K562 (cell line): ENCODE measurements around the gene MT1HL1. TPM values are rescaled to one million over a fixed set of nuclear protein-coding genes. Genes with fewer than 3 reads are reported as not detected.

Experiments
- BRD9 ChIP-seq: fragments of 450-650 bp; IDR thresholded peaks from 2 replicates; pipeline ENCODE4 v1.6.1; 2018; ENCODE audit warnings: low read depth; ENCODE audit not compliant: partially characterized antibody
- CBX2 ChIP-seq: fragments of 200-600 bp; sonication (generic); IDR thresholded peaks from one replicate; pipeline ENCODE4 v1.6.1; 2012; ENCODE audit warnings: mild to moderate bottlenecking, low read length, inconsistent platforms; ENCODE audit not compliant: insufficient read depth, poor library complexity, severe bottlenecking
- DMBX1 ChIP-seq: fragments of 250-450 bp; sonication (Bioruptor Pico); IDR thresholded peaks from 2 replicates; pipeline ENCODE4 v1.8.0; 2022; ENCODE audit warnings: inconsistent platforms, mild to moderate bottlenecking, moderate library complexity, borderline replicate concordance
- ESRRB ChIP-seq: fragments of 250-450 bp; sonication (Bioruptor Pico); IDR thresholded peaks from 2 replicates; pipeline ENCODE4 v1.5.0; 2020; ENCODE audit warnings: mild to moderate bottlenecking, moderate library complexity, borderline replicate concordance
- FOXM1 ChIP-seq, 2 experiments: fragments of 450-650 bp in 1 of 2; sonication (generic) in 1 of 2; formaldehyde crosslinking in 1 of 2; IDR thresholded peaks; 2 replicates each; pipeline versions ENCODE4 v1.6.1 to v1.9.0; 2017 to 2022; ENCODE audit warnings: low read depth in 2 of 2, mild to moderate bottlenecking in 2 of 2, missing genetic modification reagents in 1 of 2, moderate library complexity in 1 of 2
- HLTF ChIP-seq: fragments of 450-650 bp; IDR thresholded peaks from 2 replicates; pipeline ENCODE4 v1.6.1; 2016
- MAFK ChIP-seq: IDR thresholded peaks from 2 replicates; pipeline ENCODE4 v1.6.1; 2011; ENCODE audit warnings: low read length, improper control_type of control experiment
- ZNF274 ChIP-seq: IDR thresholded peaks from 2 replicates; pipeline ENCODE4 v1.6.1; 2011; ENCODE audit warnings: low read depth, mild to moderate bottlenecking, low read length, moderate library complexity, borderline replicate concordance
- ZNF507 ChIP-seq: conservative IDR thresholded peaks from 2 replicates; pipeline ENCODE4 v1.6.1; 2017; ENCODE audit warnings: missing genetic modification characterization, missing compliant biosample characterization
- ZNF584 ChIP-seq: fragments of 200-800 bp; sonication (Bioruptor generic); IDR thresholded peaks from 2 replicates; pipeline ENCODE4 v1.6.1; 2016; ENCODE audit warnings: low read depth, mild to moderate bottlenecking, missing genetic modification characterization, missing compliant biosample characterization
- ZNF699 ChIP-seq: fragments of 250-450 bp; sonication (Bioruptor Pico); IDR thresholded peaks from 2 replicates; pipeline ENCODE4 v1.8.0; 2021; ENCODE audit warnings: mild to moderate bottlenecking, moderate library complexity; ENCODE audit not compliant: insufficient replicate concordance
- ZNF780A ChIP-seq: fragments of 250-450 bp; sonication (Bioruptor Pico); IDR thresholded peaks from 2 replicates; pipeline ENCODE4 v1.5.0; 2021; ENCODE audit warnings: mild to moderate bottlenecking
- polyA plus RNA-seq, 8 experiments: library from polyadenylated mRNA; depleted of rRNA in 4 of 8; stranded (reverse) in 5 of 8; unstranded in 3 of 8; fragments of >200 nt; fragmentation: Nextera tagmentation in 2 of 8; fragmentation: Illumina TruSeq in 1 of 8; extraction: Ambion mirVana in 2 of 8; extraction: Trizol in 1 of 8; gene quantifications; 2 replicates each; pipeline versions ENCODE4 v1.2.1 to v1.2.3, GENCODE V29; 2011 to 2014; ENCODE audit warnings: inconsistent platforms in 1 of 8, missing spikeins in 1 of 8
- total RNA-seq, 7 experiments: library from RNA; depleted of rRNA in 6 of 7; stranded (reverse); fragments of >200 nt in 6 of 7; fragmentation: Illumina TruSeq in 2 of 7; extraction: Trizol in 2 of 7; gene quantifications; 2 replicates each; pipeline versions ENCODE4 v1.2.1 to v1.2.3, GENCODE V29; 2011 to 2021; ENCODE audit warnings: low replicate concordance in 1 of 7
- TF ChIP-seq, protein P1 (sequence below): sonication (generic); formaldehyde crosslinking; IDR thresholded peaks from 2 replicates; pipeline ENCODE4 v1.5.0; 2020; ENCODE audit warnings: missing genetic modification reagents
- TF ChIP-seq, protein P2 (sequence below): fragments of 450-650 bp; IDR thresholded peaks from 2 replicates; pipeline ENCODE4 v1.6.1; 2016
- TF ChIP-seq, protein P3 (sequence below), 2 experiments: fragments of 200-800 bp in 1 of 2; sonication (Bioruptor generic) in 1 of 2; sonication (generic) in 1 of 2; formaldehyde crosslinking in 1 of 2; IDR thresholded peaks in 1 of 2; conservative IDR thresholded peaks in 1 of 2; 2 replicates each; pipeline versions ENCODE4 v1.5.0 to v1.6.1; 2016 to 2020; ENCODE audit warnings: missing compliant biosample characterization in 1 of 2, missing genetic modification characterization in 1 of 2, missing genetic modification reagents in 1 of 2

Gene MT1HL1
- total and polyA plus RNA-seq, 9 of the 15 experiments (the other 6 are each of a cell fraction or from before 2014, with no cell fraction given), result not detected

DNA sequence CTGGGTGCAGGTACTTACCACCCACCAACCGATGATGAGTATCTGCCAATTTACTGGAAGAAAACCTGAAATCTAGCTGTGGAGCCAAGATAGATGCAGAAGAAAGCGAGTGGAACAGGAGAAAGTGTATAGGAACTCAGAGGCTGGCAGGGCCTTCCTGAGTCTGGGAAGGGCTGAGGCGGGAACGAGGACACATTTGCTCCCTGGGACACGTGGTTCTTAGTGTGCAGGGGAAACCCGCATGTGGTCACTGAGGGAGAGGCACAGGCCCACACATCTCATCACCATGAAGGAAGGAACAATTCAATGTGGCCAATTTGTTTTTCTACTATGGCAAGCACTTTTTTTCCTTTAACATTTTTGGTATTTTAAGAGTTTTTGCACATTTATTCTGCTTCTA, 45.9 kb upstream of the MT1HL1 start (continued):
- TF ChIP-seq, protein P1, sequence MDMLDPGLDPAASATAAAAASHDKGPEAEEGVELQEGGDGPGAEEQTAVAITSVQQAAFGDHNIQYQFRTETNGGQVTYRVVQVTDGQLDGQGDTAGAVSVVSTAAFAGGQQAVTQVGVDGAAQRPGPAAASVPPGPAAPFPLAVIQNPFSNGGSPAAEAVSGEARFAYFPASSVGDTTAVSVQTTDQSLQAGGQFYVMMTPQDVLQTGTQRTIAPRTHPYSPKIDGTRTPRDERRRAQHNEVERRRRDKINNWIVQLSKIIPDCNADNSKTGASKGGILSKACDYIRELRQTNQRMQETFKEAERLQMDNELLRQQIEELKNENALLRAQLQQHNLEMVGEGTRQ (CRISPR knock-in tag), result no peak
- TF ChIP-seq, protein P2, sequence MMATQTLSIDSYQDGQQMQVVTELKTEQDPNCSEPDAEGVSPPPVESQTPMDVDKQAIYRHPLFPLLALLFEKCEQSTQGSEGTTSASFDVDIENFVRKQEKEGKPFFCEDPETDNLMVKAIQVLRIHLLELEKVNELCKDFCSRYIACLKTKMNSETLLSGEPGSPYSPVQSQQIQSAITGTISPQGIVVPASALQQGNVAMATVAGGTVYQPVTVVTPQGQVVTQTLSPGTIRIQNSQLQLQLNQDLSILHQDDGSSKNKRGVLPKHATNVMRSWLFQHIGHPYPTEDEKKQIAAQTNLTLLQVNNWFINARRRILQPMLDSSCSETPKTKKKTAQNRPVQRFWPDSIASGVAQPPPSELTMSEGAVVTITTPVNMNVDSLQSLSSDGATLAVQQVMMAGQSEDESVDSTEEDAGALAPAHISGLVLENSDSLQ, result no peak
- TF ChIP-seq ZNF584 (no peak), BRD9 (no peak), FOXM1 (IDR thresholded peaks at IDR 0.05; ENCODE audit: low read depth) (no peak), FOXM1 (CRISPR knock-in tag; IDR thresholded peaks at IDR 0.05; ENCODE audit: low read depth) (no peak), ZNF274 (no peak), MAFK (no peak), ESRRB (CRISPR knock-in tag) (no peak), ZNF507 (tag) (no peak), ZNF780A (CRISPR knock-in tag) (no peak), CBX2 (no peak), DMBX1 (CRISPR knock-in tag) (no peak), HLTF (no peak), ZNF699 (no peak)
- TF ChIP-seq, protein P3, sequence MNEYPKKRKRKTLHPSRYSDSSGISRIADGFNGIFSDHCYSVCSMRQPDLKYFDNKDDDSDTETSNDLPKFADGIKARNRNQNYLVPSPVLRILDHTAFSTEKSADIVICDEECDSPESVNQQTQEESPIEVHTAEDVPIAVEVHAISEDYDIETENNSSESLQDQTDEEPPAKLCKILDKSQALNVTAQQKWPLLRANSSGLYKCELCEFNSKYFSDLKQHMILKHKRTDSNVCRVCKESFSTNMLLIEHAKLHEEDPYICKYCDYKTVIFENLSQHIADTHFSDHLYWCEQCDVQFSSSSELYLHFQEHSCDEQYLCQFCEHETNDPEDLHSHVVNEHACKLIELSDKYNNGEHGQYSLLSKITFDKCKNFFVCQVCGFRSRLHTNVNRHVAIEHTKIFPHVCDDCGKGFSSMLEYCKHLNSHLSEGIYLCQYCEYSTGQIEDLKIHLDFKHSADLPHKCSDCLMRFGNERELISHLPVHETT (CRISPR knock-in tag; conservative IDR thresholded peaks at IDR 0.05 in 1 of 2, IDR thresholded peaks at IDR 0.05 in 1 of 2), result no peak
